OCI-LY1 (cell line): ENCODE data around the gene NR1H2.
"Not testable (repeated sequence)": the region's sequence is repeated elsewhere in the genome, so short reads cannot be mapped to it uniquely, and the experiment has no call there.

ENCODE experiments used
- CTCF ChIP-seq: fragments of 200-600 bp; sonication (generic), shearing (Covaris generic); IDR thresholded peaks from 2 replicates; pipeline ENCODE4 v1.5.1; 2017; ENCODE audit warnings: mild to moderate bottlenecking, antibody characterized with exemption, low read length, moderate library complexity, mixed read lengths
- EZH2 ChIP-seq: fragments of 200-600 bp; sonication (generic), shearing (Covaris generic); IDR thresholded peaks from 2 replicates; pipeline ENCODE4 v1.8.0; 2017; ENCODE audit warnings: borderline replicate concordance, mixed run types, mild to moderate bottlenecking, antibody characterized with exemption, low read length, moderate library complexity, mixed read lengths

GRCh38 chr19:50390952-50391351, 14.7 kb downstream of the NR1H2 start:
- TF ChIP-seq CTCF, EZH2: not testable (repeated sequence)
